HG02943 (cell line): Measurements from ENCODE around the gene ZNF827.

Source experiments
- ATAC-seq: cut with Tn5 transposase; IDR thresholded peaks from one replicate; pipeline ENCODE4 v1.9.1; 2021; ENCODE audit warnings: mild to moderate bottlenecking, low read depth, moderate library complexity; ENCODE audit not compliant: unreplicated experiment

The ZNF827 gene

DNA sequence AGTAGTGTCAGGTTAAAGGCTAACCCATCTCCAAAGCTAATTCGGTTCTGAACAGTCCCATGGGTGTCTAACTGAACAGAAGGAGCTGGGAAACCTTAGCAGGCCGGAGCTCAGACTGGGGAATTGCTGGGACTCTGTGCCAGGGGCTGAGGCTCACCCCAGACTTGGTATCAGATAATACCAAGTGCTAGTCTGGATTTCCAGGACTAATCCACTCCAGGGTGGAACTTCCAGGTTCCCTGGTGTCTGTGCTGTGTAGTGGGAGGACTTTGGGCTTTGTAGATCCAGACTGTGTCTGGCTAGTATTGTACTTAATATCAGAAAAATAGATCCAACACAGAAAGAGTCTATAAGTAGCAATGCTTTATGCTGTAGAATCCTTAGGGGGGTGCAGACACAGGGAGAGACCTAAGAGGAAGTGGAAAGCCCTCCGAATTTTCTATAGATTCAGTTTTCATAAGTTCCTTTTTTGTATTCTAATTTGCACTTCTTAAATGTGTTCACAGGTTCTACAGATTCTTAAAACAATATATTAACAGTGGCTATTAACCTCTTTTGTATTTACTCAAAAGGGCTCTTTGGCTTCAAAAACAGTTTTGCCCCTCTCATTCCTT lies 4.1 kb downstream of the ZNF827 start:
- no peak for ATAC-seq

- ATAC-seq: no peak
Measured at GRCh38 chr4:145933134-145933533, 5.5 kb downstream of the ZNF827 start.

GRCh38 chr4:145931403-145931802 lies 7.2 kb downstream of the ZNF827 start:
- no peak for ATAC-seq

- ATAC-seq: no peak
Measured at GRCh38 chr4:145930592-145930991, 8.0 kb downstream of the ZNF827 start.

DNA sequence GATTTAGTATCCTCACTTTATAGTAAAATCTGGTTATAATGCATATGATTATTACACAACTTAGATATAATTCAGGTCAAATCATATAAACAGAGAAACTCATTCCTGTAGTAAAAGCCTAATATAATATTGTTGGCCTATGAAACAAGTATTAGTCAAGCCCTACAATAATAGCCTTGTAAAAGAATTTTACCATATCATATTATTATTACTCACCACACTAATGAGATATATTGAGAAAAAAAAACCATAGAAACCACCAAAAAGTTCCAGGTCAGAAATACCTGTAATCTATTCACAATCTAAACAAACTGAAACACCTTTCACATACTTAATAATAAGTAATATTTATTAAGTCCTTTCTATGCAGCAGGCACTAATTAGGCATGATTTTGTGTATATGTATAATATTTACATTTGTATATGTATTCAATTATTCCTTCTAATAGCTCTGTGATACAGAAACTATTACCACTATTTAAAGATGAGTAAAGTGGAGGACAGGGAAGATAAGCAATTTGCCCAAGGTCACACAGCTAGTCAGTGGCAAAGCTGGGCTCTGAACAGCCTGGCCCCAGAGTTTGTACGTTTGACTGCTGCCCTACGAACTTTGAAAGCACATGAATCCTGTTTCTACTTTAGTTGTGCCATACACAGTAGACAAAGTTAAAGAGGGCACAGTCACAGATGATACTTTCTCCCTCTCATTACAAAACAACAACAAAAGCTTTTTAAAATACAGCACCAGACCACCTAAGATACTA lies 9.0 kb downstream of the ZNF827 start:
- ATAC-seq: no peak

DNA sequence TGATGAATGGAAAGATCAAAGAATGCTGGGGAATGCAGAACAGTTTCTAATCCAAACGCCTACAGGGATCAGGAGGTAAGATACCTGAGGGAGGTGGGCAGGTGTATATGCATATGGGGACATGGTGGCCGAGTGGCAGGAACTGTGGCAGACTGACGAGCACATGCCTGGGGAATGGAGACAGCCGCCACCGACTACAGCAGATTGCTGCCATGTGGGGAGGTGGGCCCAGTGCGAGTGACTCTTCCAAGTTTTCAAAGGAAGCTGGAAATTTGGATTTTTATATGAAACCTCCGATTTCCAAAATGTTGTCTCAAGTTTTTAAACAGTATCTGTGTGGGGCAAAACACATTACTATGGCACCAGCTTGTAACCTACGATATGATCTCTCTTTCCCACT lies 9.9 kb downstream of the ZNF827 start:
- no peak for ATAC-seq

GRCh38 chr4:145927030-145927429 lies 11.6 kb downstream of the ZNF827 start:
- no peak for ATAC-seq

DNA sequence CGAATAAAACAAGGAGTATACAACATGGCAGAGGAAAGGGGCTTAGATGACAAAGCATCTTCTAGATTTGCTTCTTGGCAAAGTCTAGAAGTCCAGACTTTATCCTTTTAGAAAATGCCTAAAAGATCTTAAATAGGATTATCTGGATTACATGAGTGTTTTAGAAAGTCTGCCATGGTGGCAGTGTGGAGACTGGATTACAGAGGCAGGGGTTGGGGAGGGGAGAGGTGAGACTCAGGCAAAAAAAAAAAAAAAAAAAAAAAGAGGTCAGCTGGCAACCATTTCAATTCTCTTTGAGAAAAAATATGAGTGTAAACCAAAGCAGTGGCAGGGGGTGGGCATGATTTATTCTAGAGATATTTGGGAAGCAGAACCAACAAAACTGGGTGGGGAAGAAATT lies 17.4 kb downstream of the ZNF827 start:
- ATAC-seq: no peak

DNA sequence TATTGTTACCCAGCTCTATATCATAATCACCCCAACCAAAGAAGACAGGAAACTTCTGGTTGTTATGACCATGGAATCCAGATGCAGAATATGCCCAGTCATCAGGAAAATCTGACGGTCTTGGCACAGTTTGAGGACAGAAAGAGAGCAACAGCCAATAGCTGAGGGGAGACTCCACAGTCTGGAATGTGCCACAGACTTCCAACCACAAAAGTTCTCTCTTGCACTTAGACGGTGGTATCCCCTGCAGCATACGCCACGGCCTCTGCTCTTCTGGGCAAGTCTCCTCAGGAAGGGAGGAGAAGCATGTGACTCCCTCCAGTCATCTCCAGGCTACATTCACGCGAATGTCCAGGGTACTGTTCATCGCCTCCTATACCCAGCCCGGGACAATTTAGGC lies 18.4 kb downstream of the ZNF827 start:
- no peak for ATAC-seq

DNA sequence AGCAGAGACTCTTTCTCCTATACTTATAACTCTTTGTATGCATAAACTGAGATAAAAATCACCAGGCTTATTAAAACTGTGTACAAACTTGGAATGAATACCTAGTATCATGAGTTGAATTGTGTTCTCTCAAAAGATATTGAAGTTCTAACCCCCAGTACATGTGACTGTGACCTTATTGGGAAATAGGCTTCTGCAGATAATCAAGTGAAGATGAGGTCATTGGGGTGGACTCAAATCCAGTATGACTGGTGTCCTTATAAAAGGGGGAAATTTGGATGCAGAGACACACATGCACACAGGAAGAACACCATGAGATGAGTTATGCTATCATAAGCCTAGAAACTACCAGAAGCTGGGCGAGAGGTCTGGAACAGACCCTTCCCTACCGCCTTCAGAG lies 26.2 kb downstream of the ZNF827 start:
- no peak for ATAC-seq

- ATAC-seq: no peak
Measured at GRCh38 chr4:145909773-145910172, 28.9 kb downstream of the ZNF827 start.

DNA sequence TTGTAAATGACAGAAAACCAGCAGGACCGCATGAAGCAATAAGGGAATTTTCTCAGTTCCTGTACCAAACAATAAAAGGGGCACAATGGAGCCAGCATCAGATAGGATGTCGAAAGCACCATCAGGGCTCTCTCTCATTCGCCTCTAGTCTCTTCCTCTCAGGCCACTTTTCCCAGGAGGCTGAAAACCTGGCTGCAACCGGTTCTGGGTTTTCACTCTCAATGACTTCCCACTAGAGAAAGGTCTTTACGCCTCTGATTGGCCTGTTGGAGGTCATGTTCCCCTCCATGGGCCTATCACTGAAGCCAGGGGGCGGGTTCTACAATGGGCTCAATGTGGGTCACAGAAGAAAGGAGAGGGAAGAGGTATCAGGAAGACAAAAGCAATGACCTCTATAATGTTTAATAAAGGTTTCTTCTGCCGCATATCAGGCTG lies 29.3 kb downstream of the ZNF827 start:
- ATAC-seq: no peak

- ATAC-seq: no peak
Measured at GRCh38 chr4:145907812-145908211, 30.8 kb downstream of the ZNF827 start.

GRCh38 chr4:145907390-145907789 lies 31.2 kb downstream of the ZNF827 start:
- no peak for ATAC-seq

DNA sequence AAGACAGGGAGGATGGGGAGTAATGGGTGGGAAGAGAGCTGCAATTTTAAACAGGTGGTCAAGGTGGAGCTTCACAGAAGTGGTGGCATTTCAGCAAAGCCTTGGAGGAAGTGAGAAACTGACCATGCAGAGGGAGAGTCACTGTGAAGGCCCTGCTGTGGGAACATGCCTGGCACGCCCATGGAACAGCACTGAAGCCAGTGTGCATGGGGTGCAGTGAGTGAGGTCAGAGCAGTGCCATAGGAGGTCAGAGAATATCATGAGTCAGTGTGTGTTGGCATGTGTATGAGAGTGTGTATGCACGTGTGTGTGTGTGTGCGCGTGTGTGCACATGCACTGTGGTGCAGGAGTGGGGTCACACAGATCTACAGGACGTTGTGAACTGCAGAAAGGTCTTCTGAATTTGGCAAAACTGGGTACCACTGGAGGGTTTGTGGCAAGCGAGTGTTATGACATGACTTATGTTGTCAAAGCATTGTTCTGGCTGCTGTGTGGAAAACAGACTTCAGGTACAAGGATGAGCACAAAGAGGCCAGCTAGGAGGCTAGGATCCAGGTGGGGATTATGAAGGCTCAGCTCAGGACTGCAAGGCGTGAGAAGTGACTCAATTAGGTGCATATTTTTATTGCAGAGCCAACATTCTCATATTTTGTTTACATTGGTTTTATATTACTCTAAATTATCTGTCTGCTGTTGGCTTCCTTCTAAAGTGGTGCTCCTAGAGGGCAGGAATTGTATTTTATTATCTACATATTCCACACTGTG lies 34.0 kb downstream of the ZNF827 start:
- ATAC-seq: no peak

- ATAC-seq: no peak
Measured at GRCh38 chr4:145902522-145902921, 36.1 kb downstream of the ZNF827 start.

DNA sequence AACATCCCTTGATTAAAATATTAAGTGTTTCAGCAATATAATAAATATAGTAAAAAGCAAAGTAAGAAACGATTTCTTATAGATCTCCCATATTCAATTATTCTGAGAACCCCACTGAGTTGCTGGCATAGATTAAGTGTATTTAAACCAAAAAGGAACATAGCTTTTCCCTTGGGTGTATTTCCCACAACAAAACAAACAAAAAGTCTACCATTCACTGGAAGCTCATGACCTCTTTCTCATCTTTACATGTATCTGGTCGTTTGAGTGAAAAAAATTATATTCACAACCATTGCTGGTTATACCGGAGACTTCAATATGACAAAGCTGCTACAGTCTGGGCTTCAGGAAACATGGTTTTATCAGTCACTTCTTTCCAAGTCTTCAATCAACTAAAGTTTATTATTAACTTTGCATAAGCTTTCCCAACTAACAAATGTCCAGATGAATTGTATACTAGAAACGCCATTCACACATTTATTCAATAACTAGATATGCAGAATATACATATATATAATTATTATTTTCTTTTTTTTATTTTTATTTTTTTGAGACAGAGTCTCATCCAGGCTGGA lies 38.6 kb downstream of the ZNF827 start:
- no peak for ATAC-seq

GRCh38 chr4:145898926-145899531 lies 39.6 kb downstream of the ZNF827 start:
- ATAC-seq: no peak

DNA sequence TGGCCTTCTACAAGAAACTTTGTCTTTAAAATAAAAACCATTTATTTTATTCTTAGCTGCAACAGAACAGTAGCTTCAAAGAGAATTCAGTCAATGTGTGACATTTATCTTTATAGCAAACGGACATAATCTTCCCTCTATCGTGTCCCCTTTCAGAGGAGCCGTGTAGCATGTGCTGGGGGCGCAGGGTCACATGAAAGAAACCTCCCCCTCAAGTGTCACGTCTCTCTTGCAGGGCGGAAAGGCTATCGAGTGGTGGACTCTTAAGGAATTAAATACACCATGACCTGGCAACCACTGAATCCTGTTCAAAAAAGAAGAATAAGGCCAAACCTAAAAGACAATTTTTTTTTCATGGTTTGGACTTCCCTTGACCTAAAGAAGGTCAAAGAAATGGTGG lies 40.2 kb downstream of the ZNF827 start:
- no peak for ATAC-seq

- ATAC-seq: no peak
Measured at GRCh38 chr4:145895056-145895455, 43.6 kb downstream of the ZNF827 start.

GRCh38 chr4:145891958-145892357 lies 46.7 kb downstream of the ZNF827 start:
- no peak for ATAC-seq
